AG04450 (cell line): Measurements from ENCODE around the gene CCDC190. TPM values are rescaled to one million over a fixed set of nuclear protein-coding genes. Genes with fewer than 3 reads are reported as not detected.

ENCODE experiments used
- CTCF ChIA-PET: fragments of 300-600, 350-600 bp; formaldehyde crosslinking; extraction: SDS; loops from one replicate; lab custom pipeline; 2022; ENCODE audit warnings: antibody characterized with exemption, inconsistent platforms; lab: Charles Lee
- POLR2A ChIA-PET: fragments of 350-600 bp; formaldehyde crosslinking; extraction: SDS; loops from one replicate; lab custom pipeline; 2021; ENCODE audit warnings: antibody characterized with exemption, inconsistent platforms; lab: Yijun Ruan, JAX
- DNase-seq: peaks from one replicate; pipeline ENCODE4 v3.0.0-alpha.2; 2011; ENCODE audit warnings: low read depth, low spot score
- H3K27ac ChIP-seq: one replicate; pipeline ENCODE4 v1.5.1; 2012; ENCODE audit warnings: low read depth, low read length, control low read depth
- H3K27me3 ChIP-seq: one replicate; pipeline ENCODE4 v1.6.0; 2012; ENCODE audit warnings: low read length; ENCODE audit not compliant: control insufficient read depth, insufficient read depth
- H3K4me3 ChIP-seq: 2 replicates; pipeline ENCODE4 v1.5.1; 2011; ENCODE audit warnings: mild to moderate bottlenecking, low read depth, low read length, control low read depth
- H3K9me3 ChIP-seq: 2 replicates; pipeline ENCODE4 v1.5.1; 2012; ENCODE audit warnings: low read length; ENCODE audit not compliant: control insufficient read depth, insufficient read depth
- polyA plus RNA-seq: library from polyadenylated mRNA; depleted of rRNA; stranded (reverse); fragments of >200 nt; gene quantifications from 2 replicates; pipeline ENCODE4 v1.2.3, GENCODE V29; 2011
- TF ChIP-seq, protein P1 (sequence below): IDR thresholded peaks from 2 replicates; pipeline ENCODE4 v1.5.1; 2011; ENCODE audit warnings: low read depth, low read length, control low read depth, inconsistent platforms

Gene CCDC190
- polyA plus RNA-seq, 1 experiment: not detected

DNA sequence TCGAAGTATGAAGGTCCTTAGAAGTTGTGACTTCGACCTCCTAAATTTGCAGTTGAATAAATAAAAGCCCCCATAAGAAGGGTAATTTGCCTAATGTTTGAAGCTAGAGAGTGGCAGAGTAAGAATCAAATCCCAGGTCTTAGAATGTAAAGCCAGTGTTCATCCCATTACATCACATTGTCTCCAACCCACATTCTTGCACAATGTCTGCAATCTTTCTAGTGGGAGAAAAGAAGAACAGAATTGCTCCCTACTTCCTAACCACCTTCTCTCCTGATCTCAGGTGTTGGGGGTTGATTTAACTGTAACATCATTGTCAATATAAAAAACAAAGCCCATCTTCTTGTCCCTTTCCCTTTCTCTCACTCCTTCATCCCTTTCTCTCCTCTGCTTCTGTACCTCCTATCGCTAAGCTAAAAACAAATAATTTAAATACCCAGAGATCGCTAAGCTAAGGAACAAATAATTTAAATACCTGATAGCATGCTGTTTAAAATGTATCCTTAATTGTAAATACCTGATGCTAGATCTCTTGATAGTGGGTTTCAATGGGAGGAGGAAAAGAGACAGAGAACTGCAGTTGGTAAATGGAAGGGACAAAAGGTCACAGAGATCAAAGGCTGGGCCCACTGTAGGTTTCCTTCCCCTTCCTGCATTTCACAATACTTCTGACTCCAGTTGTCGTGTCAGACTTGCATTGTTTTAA, 32.1 kb upstream of the CCDC190 start:
- ChIA-PET CTCF (interaction anchor here (0.7 to 2.3 kb wide), 4 partner anchors 15 to 206 kb away, joined by 3 to 7 read pairs (median 3); partner anchors contain the start of gene RGS4), POLR2A (no interaction called here)
- DNase-seq: no peak
- TF ChIP-seq, protein P1, sequence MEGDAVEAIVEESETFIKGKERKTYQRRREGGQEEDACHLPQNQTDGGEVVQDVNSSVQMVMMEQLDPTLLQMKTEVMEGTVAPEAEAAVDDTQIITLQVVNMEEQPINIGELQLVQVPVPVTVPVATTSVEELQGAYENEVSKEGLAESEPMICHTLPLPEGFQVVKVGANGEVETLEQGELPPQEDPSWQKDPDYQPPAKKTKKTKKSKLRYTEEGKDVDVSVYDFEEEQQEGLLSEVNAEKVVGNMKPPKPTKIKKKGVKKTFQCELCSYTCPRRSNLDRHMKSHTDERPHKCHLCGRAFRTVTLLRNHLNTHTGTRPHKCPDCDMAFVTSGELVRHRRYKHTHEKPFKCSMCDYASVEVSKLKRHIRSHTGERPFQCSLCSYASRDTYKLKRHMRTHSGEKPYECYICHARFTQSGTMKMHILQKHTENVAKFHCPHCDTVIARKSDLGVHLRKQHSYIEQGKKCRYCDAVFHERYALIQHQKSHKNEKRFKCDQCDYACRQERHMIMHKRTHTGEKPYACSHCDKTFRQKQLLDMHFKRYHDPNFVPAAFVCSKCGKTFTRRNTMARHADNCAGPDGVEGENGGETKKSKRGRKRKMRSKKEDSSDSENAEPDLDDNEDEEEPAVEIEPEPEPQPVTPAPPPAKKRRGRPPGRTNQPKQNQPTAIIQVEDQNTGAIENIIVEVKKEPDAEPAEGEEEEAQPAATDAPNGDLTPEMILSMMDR: no peak
- Histone ChIP-seq H3K9me3 (no peaks in the 10 kb centered on the region), H3K4me3 (no peak overlapping the region), H3K27ac (no peak overlapping the region), H3K27me3 (no peaks in the 10 kb centered on the region)

DNA sequence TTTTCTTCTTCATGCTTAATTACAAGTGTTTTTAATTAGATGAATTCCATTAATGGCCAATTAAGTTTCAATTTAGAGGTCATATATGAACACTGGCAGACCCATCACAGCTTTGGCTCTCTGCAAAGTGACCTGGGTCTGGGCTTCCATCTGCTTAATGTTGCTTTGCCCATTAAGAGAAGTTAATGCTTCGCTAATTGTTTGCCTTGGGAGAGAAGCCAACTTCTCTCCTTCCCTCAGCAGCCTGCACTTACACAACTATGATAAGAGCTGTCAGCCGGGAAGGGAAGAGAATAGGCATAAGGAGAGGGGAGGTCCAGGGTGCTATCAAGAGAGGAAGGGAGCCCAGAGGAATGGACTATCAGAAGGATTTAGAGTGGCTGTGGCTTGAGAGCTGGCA, 29.0 kb upstream of the CCDC190 start:
- ChIA-PET POLR2A (no interaction called here), CTCF (interaction anchor here (0.7 to 5.3 kb wide), 3 partner anchors 11 to 285 kb away, joined by 4 to 24 read pairs (median 6); no protein-coding TSS in a partner anchor)
- Histone ChIP-seq H3K27ac (no peak overlapping the region), H3K9me3 (no peaks in the 10 kb centered on the region), H3K4me3 (no peak overlapping the region), H3K27me3 (no peaks in the 10 kb centered on the region)
- DNase-seq: no peak
- TF ChIP-seq, protein P1: no peak

DNA sequence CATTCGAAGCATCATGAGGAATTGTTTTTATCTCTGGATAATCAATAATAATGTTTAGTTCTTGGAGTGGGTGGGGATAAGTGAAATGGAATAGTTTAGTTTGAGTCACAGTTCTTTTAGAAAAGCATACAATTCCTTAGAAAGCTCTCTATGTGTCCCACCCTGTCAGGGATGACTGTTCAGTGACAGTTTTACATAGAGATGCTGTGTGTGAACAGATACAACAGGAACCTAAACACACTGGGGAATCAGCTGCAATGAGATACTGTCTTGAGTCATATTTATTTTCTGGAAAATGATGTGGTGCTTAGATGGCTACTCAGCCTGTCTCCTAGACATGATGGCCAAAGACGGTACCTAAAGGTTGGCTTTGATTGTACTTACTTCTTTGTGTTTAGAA, 25.7 kb upstream of the CCDC190 start:
- no peaks in the 10 kb centered on the region for H3K9me3 ChIP-seq
- ChIA-PET CTCF (interaction anchor here (1.9 to 5.3 kb wide), 4 partner anchors 8 to 288 kb away, joined by 6 to 30 read pairs (median 18); partner anchors contain the start of gene RGS4), POLR2A (no interaction called here)
- no peak overlapping the region for H3K4me3 ChIP-seq
- H3K27ac ChIP-seq: no peak overlapping the region
- no peaks in the 10 kb centered on the region for H3K27me3 ChIP-seq
- no peak for DNase-seq
- TF ChIP-seq, protein P1: no peak

DNA sequence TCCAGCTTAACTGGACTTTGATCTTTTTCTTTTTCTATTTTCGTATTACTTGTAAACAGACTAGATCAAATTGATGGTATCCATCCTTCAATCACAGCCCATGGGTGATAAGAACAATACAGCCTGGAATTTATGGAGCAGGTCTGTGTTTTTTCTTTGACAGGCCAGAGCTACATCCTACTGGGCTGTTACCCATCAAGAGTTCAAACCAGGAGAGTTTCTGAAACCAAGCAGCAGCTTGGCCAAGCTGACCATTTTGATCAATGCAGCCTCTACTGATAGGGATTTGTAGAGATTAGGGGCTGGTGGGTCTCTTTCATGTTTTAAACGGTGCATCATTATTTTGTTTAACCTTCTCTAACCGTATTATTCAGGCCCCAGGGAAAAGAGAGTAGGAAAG, 24.3 kb upstream of the CCDC190 start:
- POLR2A ChIA-PET: no interaction called here
- Histone ChIP-seq H3K27me3 (no peaks in the 10 kb centered on the region), H3K9me3 (no peaks in the 10 kb centered on the region), H3K4me3 (no peak overlapping the region), H3K27ac (no peak overlapping the region)
- TF ChIP-seq, protein P1: no peak
- CTCF ChIA-PET: interaction anchor here (1.0 to 5.0 kb wide), 5 partner anchors 11 to 290 kb away, joined by 3 to 30 read pairs (median 10); partner anchors contain the start of gene RGS4
- no peak for DNase-seq

DNA sequence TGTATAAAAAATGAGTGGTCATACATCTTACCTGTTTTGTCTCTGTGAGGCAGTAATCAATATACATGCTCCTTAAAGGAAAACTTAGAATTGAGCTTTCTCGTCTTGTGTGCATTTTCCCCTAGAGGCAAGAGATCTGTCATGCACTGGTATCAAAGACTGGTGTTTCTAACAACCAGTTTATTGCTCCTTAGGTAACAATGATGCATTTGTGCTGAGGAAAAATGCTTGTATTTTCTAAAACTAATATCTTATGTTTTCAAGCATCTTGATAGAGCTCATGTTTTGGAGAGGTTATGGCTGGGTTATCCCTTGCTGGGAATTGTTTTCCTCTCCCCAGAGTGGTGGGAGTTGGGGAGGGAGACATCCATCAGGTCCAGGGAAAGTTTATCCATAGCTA, 23.9 kb upstream of the CCDC190 start:
- CTCF ChIA-PET: interaction anchor here (1.0 to 5.0 kb wide), 5 partner anchors 11 to 290 kb away, joined by 3 to 30 read pairs (median 10); partner anchors contain the start of gene RGS4
- TF ChIP-seq, protein P1: no peak

More for the DNA sequence above, 23.9 kb upstream of the CCDC190 start:
- Histone ChIP-seq H3K27ac (no peak overlapping the region), H3K9me3 (no peaks in the 10 kb centered on the region), H3K4me3 (no peak overlapping the region), H3K27me3 (no peaks in the 10 kb centered on the region)
- POLR2A ChIA-PET: no interaction called here
- DNase-seq: no peak
